Tibial nerve (tissue), 4 donors: ENCODE measurements around the gene LZTS3.

Experiments used
- EP300 ChIP-seq, 2 donors: sonication (generic); formaldehyde crosslinking; IDR thresholded peaks; one replicate each; pipeline ENCODE4 v1.6.1; 2017; ENCODE audit warnings: antibody characterized with exemption in 2 of 2, mild to moderate bottlenecking in 1 of 2
- POLR2A ChIP-seq, 2 donors: fragments of 450-650 bp; IDR thresholded peaks; one replicate each; pipeline ENCODE4 v1.6.1; 2017; ENCODE audit warnings: antibody characterized with exemption in 2 of 2, mild to moderate bottlenecking in 2 of 2, moderate library complexity in 2 of 2
- TF ChIP-seq, protein P1 (sequence below), 5 experiments: fragments of 200-600 bp in 3 of 5; fragments of 450-650 bp in 2 of 5; sonication (generic) in 3 of 5; IDR thresholded peaks; one replicate each; pipeline ENCODE4 v1.5.1; 2016 to 2019; ENCODE audit warnings: antibody characterized with exemption in 5 of 5, mild to moderate bottlenecking in 3 of 5, moderate library complexity in 2 of 5

DNA sequence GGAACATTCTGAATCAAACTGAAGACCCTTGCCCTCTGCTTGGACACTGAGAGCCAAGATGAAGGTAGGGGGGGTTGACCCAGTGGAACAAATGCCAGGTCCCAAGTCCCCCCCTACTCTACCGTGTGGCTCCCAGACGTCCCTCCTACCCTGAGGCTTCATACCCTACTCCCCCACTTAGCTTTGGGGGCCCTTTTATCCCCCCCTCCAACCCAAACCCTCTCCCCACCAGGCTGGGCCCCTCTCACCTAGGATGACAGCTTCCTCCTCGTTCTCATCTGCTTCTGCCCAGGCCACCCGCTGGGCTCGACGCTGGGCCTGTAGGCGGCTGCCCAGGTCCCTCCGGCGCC, 29.6 kb upstream of the LZTS3 start:
- TF ChIP-seq, protein P1, sequence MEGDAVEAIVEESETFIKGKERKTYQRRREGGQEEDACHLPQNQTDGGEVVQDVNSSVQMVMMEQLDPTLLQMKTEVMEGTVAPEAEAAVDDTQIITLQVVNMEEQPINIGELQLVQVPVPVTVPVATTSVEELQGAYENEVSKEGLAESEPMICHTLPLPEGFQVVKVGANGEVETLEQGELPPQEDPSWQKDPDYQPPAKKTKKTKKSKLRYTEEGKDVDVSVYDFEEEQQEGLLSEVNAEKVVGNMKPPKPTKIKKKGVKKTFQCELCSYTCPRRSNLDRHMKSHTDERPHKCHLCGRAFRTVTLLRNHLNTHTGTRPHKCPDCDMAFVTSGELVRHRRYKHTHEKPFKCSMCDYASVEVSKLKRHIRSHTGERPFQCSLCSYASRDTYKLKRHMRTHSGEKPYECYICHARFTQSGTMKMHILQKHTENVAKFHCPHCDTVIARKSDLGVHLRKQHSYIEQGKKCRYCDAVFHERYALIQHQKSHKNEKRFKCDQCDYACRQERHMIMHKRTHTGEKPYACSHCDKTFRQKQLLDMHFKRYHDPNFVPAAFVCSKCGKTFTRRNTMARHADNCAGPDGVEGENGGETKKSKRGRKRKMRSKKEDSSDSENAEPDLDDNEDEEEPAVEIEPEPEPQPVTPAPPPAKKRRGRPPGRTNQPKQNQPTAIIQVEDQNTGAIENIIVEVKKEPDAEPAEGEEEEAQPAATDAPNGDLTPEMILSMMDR (IDR thresholded peaks at IDR 0.05), result no peak
- TF ChIP-seq POLR2A (IDR thresholded peaks at IDR 0.05) (no peak), EP300 (IDR thresholded peaks at IDR 0.05) (no peak)
